Measurements from ENCODE around the gene COL6A2. TPM values are rescaled to one million over a fixed set of nuclear protein-coding genes. Genes with fewer than 3 reads are reported as not detected.

COL6A2 gene
- total RNA-seq, 1 experiment from 2014 or later, result 15.0 TPM

DNA sequence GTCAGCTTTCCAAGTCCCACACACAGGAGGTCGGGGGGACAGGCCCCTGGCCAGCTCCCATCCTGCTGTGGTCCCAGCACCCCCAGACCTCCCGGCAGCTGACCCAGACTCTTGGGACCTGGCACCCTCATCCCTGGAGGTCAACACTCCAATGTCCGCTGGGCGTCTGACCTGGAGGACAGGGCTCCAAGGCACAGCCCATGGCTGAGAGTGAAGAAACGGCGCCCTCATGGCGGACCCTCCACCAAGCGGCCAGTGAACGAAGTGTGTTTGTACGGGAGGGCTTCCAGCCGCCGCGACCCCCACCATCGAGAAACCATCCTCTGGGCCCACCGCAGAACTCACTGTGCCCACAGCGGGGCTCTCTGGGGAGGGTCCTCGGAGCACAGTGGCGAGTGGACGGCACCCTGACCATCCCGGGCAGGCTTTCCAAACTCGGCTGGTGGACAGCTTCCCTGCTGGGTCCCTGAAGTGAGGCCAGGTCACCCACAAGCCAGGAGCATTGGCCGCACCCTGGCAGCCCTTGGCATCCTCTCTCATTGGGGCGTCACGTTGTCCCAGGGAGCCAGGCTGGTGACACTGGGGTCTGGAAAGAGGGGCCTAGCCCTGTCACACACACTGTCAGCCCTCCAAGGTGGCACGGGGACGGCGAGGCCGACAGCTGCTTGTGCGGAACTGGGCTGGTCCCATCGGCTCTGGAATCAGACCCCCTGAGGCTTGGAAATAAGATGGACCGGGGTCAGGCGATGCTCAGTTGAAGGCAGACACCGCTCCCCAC, 47.8 kb upstream of the COL6A2 start:
- POLR2A ChIA-PET (ENCODE audit: low non-redundant PET), result no interaction called here
- Histone ChIP-seq H3K4me1 (ENCODE audit: insufficient read depth, low read length, poor library complexity, severe bottlenecking) (peaks cover 22% of the 10 kb centered on the region), H3K9me3 (ENCODE audit: low read depth, low read length, poor library complexity, severe bottlenecking) (no peaks in the 10 kb centered on the region), H3K36me3 (ENCODE audit: insufficient read depth, low read length, poor library complexity, severe bottlenecking) (no peaks in the 10 kb centered on the region), H3K27ac (ENCODE audit: low read depth, low read length, poor library complexity, severe bottlenecking) (no peak overlapping the region), H3K4me3 (ENCODE audit: low read depth, low read length, poor library complexity, severe bottlenecking) (no peak overlapping the region), H3K27me3 (replicated peaks; ENCODE audit: insufficient read depth, low read depth, low read length, poor library complexity) (no peaks in the 10 kb centered on the region)
- CTCF ChIA-PET, result no interaction called here
- intact Hi-C loops (cut with micrococcal nuclease; ENCODE audit: unreplicated experiment), result no loop called here
- no peak for DNase-seq (ENCODE audit: low spot score)
- BruUV-seq (replicated peaks), result no TSS peak
- TF ChIP-seq, protein P1, sequence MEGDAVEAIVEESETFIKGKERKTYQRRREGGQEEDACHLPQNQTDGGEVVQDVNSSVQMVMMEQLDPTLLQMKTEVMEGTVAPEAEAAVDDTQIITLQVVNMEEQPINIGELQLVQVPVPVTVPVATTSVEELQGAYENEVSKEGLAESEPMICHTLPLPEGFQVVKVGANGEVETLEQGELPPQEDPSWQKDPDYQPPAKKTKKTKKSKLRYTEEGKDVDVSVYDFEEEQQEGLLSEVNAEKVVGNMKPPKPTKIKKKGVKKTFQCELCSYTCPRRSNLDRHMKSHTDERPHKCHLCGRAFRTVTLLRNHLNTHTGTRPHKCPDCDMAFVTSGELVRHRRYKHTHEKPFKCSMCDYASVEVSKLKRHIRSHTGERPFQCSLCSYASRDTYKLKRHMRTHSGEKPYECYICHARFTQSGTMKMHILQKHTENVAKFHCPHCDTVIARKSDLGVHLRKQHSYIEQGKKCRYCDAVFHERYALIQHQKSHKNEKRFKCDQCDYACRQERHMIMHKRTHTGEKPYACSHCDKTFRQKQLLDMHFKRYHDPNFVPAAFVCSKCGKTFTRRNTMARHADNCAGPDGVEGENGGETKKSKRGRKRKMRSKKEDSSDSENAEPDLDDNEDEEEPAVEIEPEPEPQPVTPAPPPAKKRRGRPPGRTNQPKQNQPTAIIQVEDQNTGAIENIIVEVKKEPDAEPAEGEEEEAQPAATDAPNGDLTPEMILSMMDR (conservative IDR thresholded peaks at IDR 0.05; ENCODE audit: low read depth, low read length), result no peak
- TF ChIP-seq EZH2 (IDR thresholded peaks at IDR 0.05; ENCODE audit: borderline replicate concordance, low read depth, low read length, poor library complexity, severe bottlenecking), result no peak

DNA sequence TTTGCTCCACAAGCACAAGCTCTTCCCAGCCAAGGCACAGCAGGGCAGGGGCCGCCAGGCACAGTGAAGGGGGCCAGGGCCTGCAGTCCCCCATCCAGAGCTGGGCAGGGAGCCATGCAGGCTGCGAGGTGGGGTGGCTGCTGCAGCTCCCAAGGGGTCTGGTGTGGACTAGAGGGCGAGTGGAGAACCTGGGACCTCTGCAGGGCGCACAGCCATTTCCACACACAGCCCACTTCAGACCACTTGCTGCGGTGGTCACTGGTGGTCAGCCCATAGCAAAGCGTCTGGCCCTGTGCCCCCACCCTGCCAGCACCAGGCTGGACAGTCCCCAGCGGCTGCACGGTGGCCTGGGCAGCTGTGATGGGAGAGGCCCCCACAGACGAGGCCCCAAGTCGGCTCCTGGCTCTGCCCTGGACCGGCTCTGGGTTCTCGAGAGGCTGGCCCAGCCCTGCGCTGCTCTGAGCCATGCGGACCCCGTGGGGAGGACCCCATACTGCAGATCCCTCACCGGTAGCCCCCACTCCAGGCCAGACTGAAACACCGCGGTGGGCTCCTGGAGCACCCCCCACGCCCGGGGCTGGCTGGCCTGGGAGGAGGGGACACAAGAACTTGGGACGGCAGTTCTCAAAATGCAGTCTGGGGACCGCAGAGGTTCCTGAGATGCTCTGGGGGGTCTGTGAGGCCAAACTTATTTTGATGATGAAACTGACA, 47.1 kb upstream of the COL6A2 start:
- ChIA-PET CTCF (no interaction called here), POLR2A (ENCODE audit: low non-redundant PET) (no interaction called here)
- Histone ChIP-seq H3K36me3 (ENCODE audit: insufficient read depth, low read length, poor library complexity, severe bottlenecking) (no peaks in the 10 kb centered on the region), H3K4me1 (ENCODE audit: insufficient read depth, low read length, poor library complexity, severe bottlenecking) (peaks cover 18% of the 10 kb centered on the region), H3K4me3 (ENCODE audit: low read depth, low read length, poor library complexity, severe bottlenecking) (no peak overlapping the region), H3K27me3 (replicated peaks; ENCODE audit: insufficient read depth, low read depth, low read length, poor library complexity) (no peaks in the 10 kb centered on the region), H3K27ac (ENCODE audit: low read depth, low read length, poor library complexity, severe bottlenecking) (no peak overlapping the region), H3K9me3 (ENCODE audit: low read depth, low read length, poor library complexity, severe bottlenecking) (no peaks in the 10 kb centered on the region)
- TF ChIP-seq, protein P1 (conservative IDR thresholded peaks at IDR 0.05; ENCODE audit: low read depth, low read length), result no peak
- no peak for TF ChIP-seq EZH2 (IDR thresholded peaks at IDR 0.05; ENCODE audit: borderline replicate concordance, low read depth, low read length, poor library complexity, severe bottlenecking)
- intact Hi-C loops (cut with micrococcal nuclease; ENCODE audit: unreplicated experiment), result no loop called here
- BruUV-seq (replicated peaks), result no TSS peak
- no peak for DNase-seq (ENCODE audit: low spot score)

DNA sequence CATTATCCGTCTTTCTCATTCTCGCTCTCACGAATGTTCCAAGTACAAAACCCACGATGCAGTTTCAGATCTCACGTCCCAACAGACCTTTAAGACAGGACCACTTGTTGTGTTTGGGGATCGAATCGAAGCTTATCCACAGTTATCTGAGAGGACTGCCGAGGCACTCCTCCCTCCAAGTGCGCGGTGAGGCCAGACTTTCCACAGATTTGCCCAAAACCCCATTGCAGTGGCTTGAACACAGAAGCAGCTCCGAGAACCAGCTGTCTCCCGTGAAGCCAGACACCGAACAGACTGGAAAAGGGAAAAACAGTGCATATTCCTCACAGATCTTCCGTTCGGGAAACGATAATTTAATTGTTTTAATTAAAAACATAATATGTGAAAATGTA, 46.5 kb upstream of the COL6A2 start:
- DNase-seq (ENCODE audit: low spot score), result no peak
- POLR2A ChIA-PET (ENCODE audit: low non-redundant PET), result no interaction called here
- intact Hi-C loops (cut with micrococcal nuclease; ENCODE audit: unreplicated experiment), result no loop called here
- Histone ChIP-seq H3K9me3 (ENCODE audit: low read depth, low read length, poor library complexity, severe bottlenecking) (no peaks in the 10 kb centered on the region), H3K27me3 (replicated peaks; ENCODE audit: insufficient read depth, low read depth, low read length, poor library complexity) (no peaks in the 10 kb centered on the region), H3K4me3 (ENCODE audit: low read depth, low read length, poor library complexity, severe bottlenecking) (no peak overlapping the region), H3K4me1 (ENCODE audit: insufficient read depth, low read length, poor library complexity, severe bottlenecking) (peaks cover 18% of the 10 kb centered on the region), H3K36me3 (ENCODE audit: insufficient read depth, low read length, poor library complexity, severe bottlenecking) (no peaks in the 10 kb centered on the region), H3K27ac (ENCODE audit: low read depth, low read length, poor library complexity, severe bottlenecking) (no peak overlapping the region)
- no TSS peak for BruUV-seq (replicated peaks)
- TF ChIP-seq, protein P1 (conservative IDR thresholded peaks at IDR 0.05; ENCODE audit: low read depth, low read length), result no peak
- no peak for TF ChIP-seq EZH2 (IDR thresholded peaks at IDR 0.05; ENCODE audit: borderline replicate concordance, low read depth, low read length, poor library complexity, severe bottlenecking)
- CTCF ChIA-PET, result no interaction called here
